ENCODE data around the gene BBS12.

BBS12 gene

GRCh38 chr4:122712782-122713181 lies 19.7 kb upstream of the BBS12 start:
- DNase-seq (ENCODE audit: low read depth in 2 of 3, low spot score in 2 of 3), result no peak

- DNase-seq (ENCODE audit: low read depth in 2 of 3, low spot score in 2 of 3), result no peak
Observed at GRCh38 chr4:122715221-122715620, 17.3 kb upstream of the BBS12 start.

- peak in 2 of 3 experiments; percentile 15 to 50 for DNase-seq (ENCODE audit: low read depth in 2 of 3, low spot score in 2 of 3)
Observed at GRCh38 chr4:122716825-122717448, 15.6 kb upstream of the BBS12 start.

GRCh38 chr4:122718281-122718680 lies 14.2 kb upstream of the BBS12 start:
- no peak for DNase-seq (ENCODE audit: low read depth in 2 of 3, low spot score in 2 of 3)

GRCh38 chr4:122722256-122722655 lies 10.2 kb upstream of the BBS12 start:
- DNase-seq (ENCODE audit: low read depth in 2 of 3, low spot score in 2 of 3), result no peak

- no peak for DNase-seq (ENCODE audit: low read depth in 2 of 3, low spot score in 2 of 3)
Observed at GRCh38 chr4:122728856-122729255, 3.6 kb upstream of the BBS12 start.

- DNase-seq (ENCODE audit: low read depth in 2 of 3, low spot score in 2 of 3), result no peak
Observed at GRCh38 chr4:122731676-122732075, 828 bp upstream of the BBS12 start.

GRCh38 chr4:122733787-122734120 lies 1.2 kb downstream of the BBS12 start:
- DNase-seq (ENCODE audit: low read depth in 2 of 3, low spot score in 2 of 3), result no peak

- DNase-seq (ENCODE audit: low read depth in 2 of 3, low spot score in 2 of 3), result no peak
Observed at GRCh38 chr4:122739174-122739573, 6.7 kb downstream of the BBS12 start.

- no peak for DNase-seq (ENCODE audit: low read depth in 2 of 3, low spot score in 2 of 3)
Observed at GRCh38 chr4:122742933-122743829, 10.7 kb downstream of the BBS12 start.

- no peak for DNase-seq (ENCODE audit: low read depth in 2 of 3, low spot score in 2 of 3)
Observed at GRCh38 chr4:122744229-122744628, 11.7 kb downstream of the BBS12 start.

- no peak for DNase-seq (ENCODE audit: low read depth in 2 of 3, low spot score in 2 of 3)
Observed at GRCh38 chr4:122746485-122746965, 14.0 kb downstream of the BBS12 start.

GRCh38 chr4:122747068-122747467 lies 14.6 kb downstream of the BBS12 start:
- no peak for DNase-seq (ENCODE audit: low read depth in 2 of 3, low spot score in 2 of 3)

GRCh38 chr4:122747883-122748282 lies 15.4 kb downstream of the BBS12 start:
- DNase-seq (ENCODE audit: low read depth in 2 of 3, low spot score in 2 of 3), result no peak

GRCh38 chr4:122749704-122750454 lies 17.4 kb downstream of the BBS12 start:
- no peak for DNase-seq (ENCODE audit: low read depth in 2 of 3, low spot score in 2 of 3)

GRCh38 chr4:122755675-122756074 lies 23.2 kb downstream of the BBS12 start:
- DNase-seq (ENCODE audit: low read depth in 2 of 3, low spot score in 2 of 3), result no peak

- no peak for DNase-seq (ENCODE audit: low read depth in 2 of 3, low spot score in 2 of 3)
Observed at GRCh38 chr4:122758033-122758432, 25.5 kb downstream of the BBS12 start.

- DNase-seq (ENCODE audit: low read depth in 2 of 3, low spot score in 2 of 3), result no peak
Observed at GRCh38 chr4:122759639-122760310, 27.3 kb downstream of the BBS12 start.

GRCh38 chr4:122762520-122762919 lies 30.0 kb downstream of the BBS12 start:
- peak in 1 of 3 experiments; percentile 2 for DNase-seq (ENCODE audit: low read depth in 2 of 3, low spot score in 2 of 3)

GRCh38 chr4:122762966-122763716 lies 30.6 kb downstream of the BBS12 start:
- DNase-seq (ENCODE audit: low read depth in 2 of 3, low spot score in 2 of 3), result no peak

All from activated CD8-positive, alpha-beta memory T cell treated with anti-CD3 and anti-CD28 coated beads for 48 hours (primary cell).